ENCODE data around the gene SLFN5.
"Not testable (repeated sequence)": the region's sequence is repeated elsewhere in the genome, so short reads cannot be mapped to it uniquely, and the experiment has no call there.

The SLFN5 gene

GRCh38 chr17:35242158-35242804 is 591 bp upstream of the SLFN5 start:
- DNase-seq (ENCODE audit: low read depth in 2 of 2), result peak; percentile 67 to 82

- peak in 1 of 2 donors; percentile 26 for DNase-seq (ENCODE audit: low read depth in 2 of 2)
Observed at GRCh38 chr17:35243561-35244340, 879 bp downstream of the SLFN5 start.

GRCh38 chr17:35244341-35245195 is 1.7 kb downstream of the SLFN5 start:
- peak; percentile 75 to 78 for DNase-seq (ENCODE audit: low read depth in 2 of 2)

DNA sequence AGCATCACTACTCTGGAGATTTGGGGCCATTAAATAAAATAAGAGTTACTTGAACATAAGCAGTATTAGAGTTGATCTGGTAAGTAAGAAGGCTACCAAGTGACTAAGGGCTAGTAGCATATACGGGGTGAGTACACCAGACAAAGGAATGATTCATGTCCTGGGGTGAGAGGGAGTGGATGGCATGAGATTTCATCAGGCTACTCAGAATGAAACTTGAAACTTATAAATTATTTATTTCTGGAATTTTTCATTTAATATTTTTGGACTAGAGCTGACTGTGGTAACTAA is 2.3 kb downstream of the SLFN5 start:
- DNase-seq (ENCODE audit: low read depth in 2 of 2), result no peak

GRCh38 chr17:35252651-35253050 is 9.8 kb downstream of the SLFN5 start:
- no peak for DNase-seq (ENCODE audit: low read depth in 2 of 2)

DNA sequence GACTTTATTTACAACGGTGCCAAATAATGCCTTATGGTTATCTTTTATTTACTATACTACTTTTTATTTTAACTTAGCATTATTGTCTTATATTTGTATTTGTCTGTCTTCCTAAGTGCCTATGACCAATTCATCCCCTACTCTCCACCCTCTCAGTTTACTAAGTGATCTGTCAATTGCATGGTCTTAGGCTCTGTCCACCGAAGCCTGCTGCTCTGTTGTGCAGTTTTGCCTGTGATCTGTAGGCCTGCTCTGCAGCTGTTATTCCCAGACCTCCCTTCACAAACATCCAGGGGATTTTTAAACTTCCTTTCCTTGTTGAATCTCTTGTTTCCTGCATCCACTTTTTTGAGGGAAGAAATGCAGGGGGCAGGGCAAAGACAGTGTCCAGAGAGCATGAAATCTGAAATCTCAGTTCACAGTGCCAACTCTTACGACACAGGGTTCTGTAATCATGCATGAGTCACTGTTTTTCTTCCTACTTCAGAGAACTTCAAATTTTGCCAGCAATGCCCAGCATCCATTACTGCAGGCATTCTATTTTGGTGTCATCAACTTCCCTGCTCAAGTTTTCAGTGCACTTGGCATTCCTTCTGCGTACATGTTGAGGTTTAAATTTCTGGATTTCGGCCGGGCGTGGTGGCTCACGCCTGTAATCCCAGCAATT is 11.4 kb downstream of the SLFN5 start:
- no peak for DNase-seq (ENCODE audit: low read depth in 2 of 2)

- no peak for DNase-seq (ENCODE audit: low read depth in 2 of 2)
Observed at GRCh38 chr17:35255316-35255715, 12.4 kb downstream of the SLFN5 start.

DNA sequence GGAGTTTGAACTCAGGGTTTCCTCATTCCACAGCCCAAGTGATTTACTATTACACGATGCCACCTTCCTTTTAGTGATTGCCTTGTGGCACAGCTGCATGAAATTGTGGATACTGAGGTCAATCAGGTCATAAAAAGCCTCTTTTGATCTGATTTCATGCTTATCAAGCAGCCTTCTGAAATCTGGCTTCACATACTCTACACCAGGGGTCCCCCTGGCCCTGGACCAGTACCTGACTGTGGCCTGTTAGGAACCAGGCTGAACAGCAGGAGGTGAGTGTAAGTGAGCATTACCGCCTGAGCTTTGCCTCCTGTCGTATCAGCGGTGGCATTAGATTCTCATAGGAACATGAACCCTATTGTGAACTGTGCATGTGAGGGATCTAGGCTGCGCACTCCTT is 13.8 kb downstream of the SLFN5 start:
- no peak for DNase-seq (ENCODE audit: low read depth in 2 of 2)

GRCh38 chr17:35257208-35257659 is 14.4 kb downstream of the SLFN5 start:
- DNase-seq (ENCODE audit: low read depth in 2 of 2), result no peak

DNA sequence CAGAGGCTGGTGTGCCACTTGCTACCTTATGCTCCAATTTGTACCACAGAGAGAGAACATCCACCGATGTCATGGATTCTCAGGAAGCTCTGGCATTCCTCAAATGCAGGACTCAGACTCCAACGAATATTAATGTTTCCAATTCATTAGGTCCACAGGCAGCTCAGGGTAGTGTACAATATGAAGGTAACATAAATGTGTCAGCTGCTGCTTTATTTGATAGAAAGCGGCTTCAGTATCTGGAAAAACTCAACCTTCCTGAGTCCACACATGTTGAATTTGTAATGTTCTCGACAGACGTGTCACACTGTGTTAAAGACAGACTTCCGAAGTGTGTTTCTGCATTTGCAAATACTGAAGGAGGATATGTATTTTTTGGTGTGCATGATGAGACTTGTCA is 16.1 kb downstream of the SLFN5 start:
- no peak for DNase-seq (ENCODE audit: low read depth in 2 of 2)

DNA sequence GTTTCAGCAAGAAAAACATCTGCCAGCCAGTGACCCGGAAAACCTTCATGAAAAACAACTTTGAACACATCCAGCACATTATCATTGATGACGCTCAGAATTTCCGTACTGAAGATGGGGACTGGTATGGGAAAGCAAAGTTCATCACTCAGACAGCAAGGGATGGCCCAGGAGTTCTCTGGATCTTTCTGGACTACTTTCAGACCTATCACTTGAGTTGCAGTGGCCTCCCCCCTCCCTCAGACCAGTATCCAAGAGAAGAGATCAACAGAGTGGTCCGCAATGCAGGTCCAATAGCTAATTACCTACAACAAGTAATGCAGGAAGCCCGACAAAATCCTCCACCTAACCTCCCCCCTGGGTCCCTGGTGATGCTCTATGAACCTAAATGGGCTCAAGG is 22.2 kb downstream of the SLFN5 start:
- DNase-seq (ENCODE audit: low read depth in 2 of 2), result no peak

GRCh38 chr17:35265566-35266141 is 22.8 kb downstream of the SLFN5 start:
- DNase-seq (ENCODE audit: low read depth in 2 of 2), result no peak

DNA sequence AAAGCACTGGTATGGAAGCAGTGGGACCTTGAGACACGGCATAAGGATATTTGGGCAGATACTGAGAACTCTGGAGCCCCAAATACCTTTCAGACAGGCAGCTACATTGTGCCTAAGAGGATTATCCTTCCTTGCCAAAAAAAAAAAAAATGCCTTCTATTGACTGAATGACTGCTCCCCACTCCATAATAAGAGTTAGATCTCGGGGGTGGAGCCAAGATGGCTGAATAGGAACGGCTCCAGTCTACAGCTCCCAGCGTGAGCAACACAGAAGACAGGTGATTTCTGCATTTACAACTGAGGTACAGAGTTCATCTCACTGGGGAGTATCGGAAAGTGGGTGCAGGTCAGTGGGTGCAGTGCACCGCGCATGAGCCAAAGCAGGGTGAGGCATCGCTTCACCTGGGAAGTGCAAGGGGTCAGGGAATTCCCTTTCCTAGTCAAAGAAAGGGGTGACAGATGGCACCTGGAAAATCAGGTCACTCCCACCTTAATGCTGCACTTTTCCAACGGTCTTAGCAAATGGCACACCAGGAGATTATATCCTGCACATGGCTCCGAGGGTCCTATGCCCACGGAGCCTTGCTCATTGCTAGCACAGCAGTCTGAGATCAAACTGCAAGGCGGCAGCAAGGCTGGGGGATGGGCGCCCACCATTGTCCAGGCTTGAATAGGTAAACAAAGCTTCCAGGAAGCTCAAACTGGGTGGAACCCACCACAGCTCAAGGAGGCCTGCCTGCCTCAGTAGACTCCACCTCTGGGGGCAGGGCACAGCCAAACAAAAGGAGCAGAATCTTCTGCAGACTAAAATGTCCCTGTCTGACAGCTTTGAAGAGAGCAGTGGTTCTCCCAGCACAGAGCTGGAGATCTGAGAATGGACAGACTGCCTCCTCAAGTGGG is 31.5 kb downstream of the SLFN5 start:
- DNase-seq (ENCODE audit: low read depth in 2 of 2), result not testable (repeated sequence)

DNA sequence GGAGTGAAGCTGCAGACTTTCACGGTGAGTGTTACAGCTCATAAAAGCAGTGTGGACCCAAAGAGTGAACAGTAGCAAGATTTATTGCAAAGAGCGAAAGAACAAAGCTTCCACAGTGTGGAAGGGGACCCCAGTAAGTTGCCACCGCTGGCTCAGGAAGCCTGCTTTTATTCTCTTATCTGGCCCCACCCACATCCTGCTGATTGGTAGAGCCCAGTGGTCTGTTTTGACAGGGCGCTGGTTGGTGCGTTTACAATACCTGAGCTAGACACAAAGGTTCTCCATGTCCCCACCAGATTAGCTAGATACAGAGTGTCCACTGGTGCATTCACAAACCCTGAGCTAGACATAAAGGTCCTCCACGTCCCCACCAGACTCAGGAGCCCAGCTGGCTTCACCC is 35.6 kb downstream of the SLFN5 start:
- not testable (repeated sequence) for DNase-seq (ENCODE audit: low read depth in 2 of 2)

- not testable (repeated sequence) for DNase-seq (ENCODE audit: low read depth in 2 of 2)
Observed at GRCh38 chr17:35278876-35279275, 36.0 kb downstream of the SLFN5 start.

- no peak for DNase-seq (ENCODE audit: low read depth in 2 of 2)
Observed at GRCh38 chr17:35283767-35284166, 40.9 kb downstream of the SLFN5 start.

DNA sequence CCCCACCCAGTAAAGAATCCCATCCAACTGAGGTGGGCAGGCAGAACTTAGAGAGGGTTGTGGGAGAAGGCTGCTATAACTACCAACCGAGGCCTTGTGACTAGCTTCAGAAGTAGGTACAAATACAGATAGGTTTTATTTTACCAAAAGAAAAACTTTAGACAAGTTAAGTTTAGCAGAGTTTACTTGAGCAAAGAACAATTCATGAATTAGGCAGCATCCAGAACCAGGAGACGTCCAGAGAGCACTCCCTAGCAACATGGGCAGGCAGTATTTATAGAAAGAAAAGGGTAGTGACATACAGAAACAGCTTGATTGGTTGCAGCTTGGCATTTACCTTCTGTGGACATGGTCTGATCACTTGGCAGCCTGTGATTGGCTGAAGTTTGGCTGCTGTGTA is 42.1 kb downstream of the SLFN5 start:
- no peak for DNase-seq (ENCODE audit: low read depth in 2 of 2)

- no peak for DNase-seq (ENCODE audit: low read depth in 2 of 2)
Observed at GRCh38 chr17:35286120-35286781, 43.4 kb downstream of the SLFN5 start.

GRCh38 chr17:35287286-35287811 is 44.5 kb downstream of the SLFN5 start:
- DNase-seq (ENCODE audit: low read depth in 2 of 2), result no peak

- DNase-seq (ENCODE audit: low read depth in 2 of 2), result no peak
Observed at GRCh38 chr17:35289222-35289621, 46.4 kb downstream of the SLFN5 start.

Data from stimulated activated CD8-positive, alpha-beta memory T cell treated with anti-CD3 and anti-CD28 coated beads, Interleukin-15, amount 100 ng/mL, for 4 hours (primary cell).